ENCODE results near the gene SPARCL1.
"Not testable (repeated sequence)": the region's sequence is repeated elsewhere in the genome, so short reads cannot be mapped to it uniquely, and the experiment has no call there.

Gene SPARCL1

GRCh38 chr4:87529187-87529586 lies at the start of gene SPARCL1:
Gene SPARCL1 (minus strand): TSS chr4:87529376. CDS start chr4:87499574, 29,802 bp downstream.
- no peak for DNase-seq (ENCODE audit: low read depth in 2 of 2)

GRCh38 chr4:87575983-87576382 lies 46.8 kb upstream of the SPARCL1 start:
- DNase-seq (ENCODE audit: low read depth in 2 of 2), result no peak

GRCh38 chr4:87575408-87575807 lies 46.2 kb upstream of the SPARCL1 start:
- no peak for DNase-seq (ENCODE audit: low read depth in 2 of 2)

- no peak for DNase-seq (ENCODE audit: low read depth in 2 of 2)
Observed at GRCh38 chr4:87574996-87575395, 45.8 kb upstream of the SPARCL1 start.

- not testable (repeated sequence) for DNase-seq (ENCODE audit: low read depth in 2 of 2)
Observed at GRCh38 chr4:87574376-87574775, 45.2 kb upstream of the SPARCL1 start.

- DNase-seq (ENCODE audit: low read depth in 2 of 2), result no peak
Observed at GRCh38 chr4:87570290-87570805, 41.2 kb upstream of the SPARCL1 start.

- DNase-seq (ENCODE audit: low read depth in 2 of 2), result no peak
Observed at GRCh38 chr4:87567191-87567590, 38.0 kb upstream of the SPARCL1 start.

- no peak for DNase-seq (ENCODE audit: low read depth in 2 of 2)
Observed at GRCh38 chr4:87566276-87566675, 37.1 kb upstream of the SPARCL1 start.

- DNase-seq (ENCODE audit: low read depth in 2 of 2), result no peak
Observed at GRCh38 chr4:87565746-87566145, 36.6 kb upstream of the SPARCL1 start.

GRCh38 chr4:87560802-87561201 lies 31.6 kb upstream of the SPARCL1 start:
- no peak for DNase-seq (ENCODE audit: low read depth in 2 of 2)

- no peak for DNase-seq (ENCODE audit: low read depth in 2 of 2)
Observed at GRCh38 chr4:87559090-87559837, 30.1 kb upstream of the SPARCL1 start.

GRCh38 chr4:87557348-87557747 lies 28.2 kb upstream of the SPARCL1 start:
- DNase-seq (ENCODE audit: low read depth in 2 of 2), result no peak

GRCh38 chr4:87555773-87556619 lies 26.8 kb upstream of the SPARCL1 start:
- peak in 1 of 2 experiments; percentile 4 for DNase-seq (ENCODE audit: low read depth in 2 of 2)

GRCh38 chr4:87553182-87553581 lies 24.0 kb upstream of the SPARCL1 start:
- DNase-seq (ENCODE audit: low read depth in 2 of 2), result no peak

GRCh38 chr4:87551361-87551760 lies 22.2 kb upstream of the SPARCL1 start:
- DNase-seq (ENCODE audit: low read depth in 2 of 2), result no peak

- DNase-seq (ENCODE audit: low read depth in 2 of 2), result no peak
Observed at GRCh38 chr4:87547016-87547708, 18.0 kb upstream of the SPARCL1 start.

- DNase-seq (ENCODE audit: low read depth in 2 of 2), result no peak
Observed at GRCh38 chr4:87545052-87545451, 15.9 kb upstream of the SPARCL1 start.

GRCh38 chr4:87543835-87544461 lies 14.8 kb upstream of the SPARCL1 start:
- peak in 1 of 2 experiments; percentile 25 for DNase-seq (ENCODE audit: low read depth in 2 of 2)

GRCh38 chr4:87542734-87543312 lies 13.6 kb upstream of the SPARCL1 start:
- no peak for DNase-seq (ENCODE audit: low read depth in 2 of 2)

GRCh38 chr4:87541956-87542709 lies 13.0 kb upstream of the SPARCL1 start:
- no peak for DNase-seq (ENCODE audit: low read depth in 2 of 2)

Measured in fibroblast of skin of left quadriceps (primary cell).